Bladder microvascular endothelial cell (primary cell): ENCODE results near the gene RXFP2. TPM values are rescaled to one million over a fixed set of nuclear protein-coding genes. Genes with fewer than 3 reads are reported as not detected.

Source experiments
- total RNA-seq: library from RNA; depleted of rRNA; stranded (reverse); fragments of >200 nt; gene quantifications from 2 replicates; pipeline ENCODE4 v1.2.3, GENCODE V29; 2014

RXFP2 gene, protein sequence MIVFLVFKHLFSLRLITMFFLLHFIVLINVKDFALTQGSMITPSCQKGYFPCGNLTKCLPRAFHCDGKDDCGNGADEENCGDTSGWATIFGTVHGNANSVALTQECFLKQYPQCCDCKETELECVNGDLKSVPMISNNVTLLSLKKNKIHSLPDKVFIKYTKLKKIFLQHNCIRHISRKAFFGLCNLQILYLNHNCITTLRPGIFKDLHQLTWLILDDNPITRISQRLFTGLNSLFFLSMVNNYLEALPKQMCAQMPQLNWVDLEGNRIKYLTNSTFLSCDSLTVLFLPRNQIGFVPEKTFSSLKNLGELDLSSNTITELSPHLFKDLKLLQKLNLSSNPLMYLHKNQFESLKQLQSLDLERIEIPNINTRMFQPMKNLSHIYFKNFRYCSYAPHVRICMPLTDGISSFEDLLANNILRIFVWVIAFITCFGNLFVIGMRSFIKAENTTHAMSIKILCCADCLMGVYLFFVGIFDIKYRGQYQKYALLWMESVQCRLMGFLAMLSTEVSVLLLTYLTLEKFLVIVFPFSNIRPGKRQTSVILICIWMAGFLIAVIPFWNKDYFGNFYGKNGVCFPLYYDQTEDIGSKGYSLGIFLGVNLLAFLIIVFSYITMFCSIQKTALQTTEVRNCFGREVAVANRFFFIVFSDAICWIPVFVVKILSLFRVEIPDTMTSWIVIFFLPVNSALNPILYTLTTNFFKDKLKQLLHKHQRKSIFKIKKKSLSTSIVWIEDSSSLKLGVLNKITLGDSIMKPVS
- total RNA-seq, result not detected in 2 replicates

GRCh38 chr13:31739226-31739625, at the start of gene RXFP2:
TSS of gene RXFP2 (plus strand) at chr13:31739526. CDS start at chr13:31739613, 87 bp downstream.

